Effector CD8-positive, alpha-beta T cell (primary cell): ENCODE results near the gene CMSS1.

Experiments
- DNase-seq: peaks from one replicate; lab custom pipeline; 2025; lab: John Stamatoyannopoulos, UW

CMSS1 gene

GRCh38 chr3:99990179-99990578 lies 172.5 kb downstream of the CMSS1 start:
- DNase-seq, result no peak

DNA sequence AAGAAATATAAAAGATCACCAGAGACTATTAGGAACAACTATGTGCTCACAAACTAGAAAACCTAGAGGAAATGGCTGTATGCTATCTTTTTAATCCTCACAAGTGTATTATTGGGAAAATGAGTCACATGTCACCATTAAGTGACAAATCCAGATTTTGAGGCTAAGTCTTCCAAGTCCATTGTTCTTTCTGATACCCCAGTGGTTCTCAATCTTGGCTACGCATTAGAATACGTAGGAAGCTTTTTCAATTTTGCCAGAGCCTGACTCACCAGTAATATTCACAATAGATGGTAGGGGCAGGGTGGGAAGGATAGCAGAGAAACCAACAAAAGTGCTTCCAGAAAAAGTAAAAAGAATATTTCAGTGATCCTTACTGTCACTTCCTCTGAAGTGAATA lies 179.6 kb downstream of the CMSS1 start:
- no peak for DNase-seq

- no peak for DNase-seq
Measured at GRCh38 chr3:99999536-99999935, 181.9 kb downstream of the CMSS1 start.

- DNase-seq, result no peak
Measured at GRCh38 chr3:100001083-100001482, 183.4 kb downstream of the CMSS1 start.

DNA sequence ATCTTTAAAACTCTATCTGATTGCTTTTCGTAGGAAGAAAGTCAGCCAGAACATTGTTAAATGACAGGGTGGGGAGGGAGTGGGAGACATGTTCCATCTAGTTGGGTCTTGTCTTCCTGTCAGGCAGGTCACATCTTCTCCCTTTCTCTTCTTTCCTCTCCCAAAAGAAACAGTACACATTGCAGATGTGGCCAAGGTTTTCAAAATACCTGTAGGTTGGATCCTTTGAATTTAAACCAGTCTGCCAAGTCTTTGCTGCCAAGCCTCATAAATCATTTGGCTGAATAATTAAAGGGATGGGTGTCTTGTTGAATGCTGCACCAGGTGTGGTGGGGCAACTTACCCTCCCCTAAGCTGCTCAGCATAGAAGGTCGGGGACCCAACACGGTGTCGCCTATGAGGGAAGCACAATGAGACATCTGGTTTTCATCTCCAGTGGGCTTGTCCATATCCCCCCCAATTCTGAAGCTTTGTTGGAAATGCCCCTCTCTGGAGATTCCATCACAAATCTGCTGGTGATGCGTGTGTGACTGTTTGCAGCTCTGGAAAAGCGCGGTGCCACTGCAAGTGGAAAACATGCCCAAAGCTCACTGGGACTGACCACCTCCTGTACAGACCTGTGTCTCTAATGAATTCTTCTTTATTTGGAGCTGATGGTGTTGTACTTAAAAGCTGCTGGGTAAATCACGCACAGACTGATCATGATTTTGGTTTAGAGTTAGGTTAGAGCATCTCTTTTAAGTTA lies 184.0 kb downstream of the CMSS1 start:
- no peak for DNase-seq

- no peak for DNase-seq
Measured at GRCh38 chr3:100002599-100003350, 185.1 kb downstream of the CMSS1 start.

DNA sequence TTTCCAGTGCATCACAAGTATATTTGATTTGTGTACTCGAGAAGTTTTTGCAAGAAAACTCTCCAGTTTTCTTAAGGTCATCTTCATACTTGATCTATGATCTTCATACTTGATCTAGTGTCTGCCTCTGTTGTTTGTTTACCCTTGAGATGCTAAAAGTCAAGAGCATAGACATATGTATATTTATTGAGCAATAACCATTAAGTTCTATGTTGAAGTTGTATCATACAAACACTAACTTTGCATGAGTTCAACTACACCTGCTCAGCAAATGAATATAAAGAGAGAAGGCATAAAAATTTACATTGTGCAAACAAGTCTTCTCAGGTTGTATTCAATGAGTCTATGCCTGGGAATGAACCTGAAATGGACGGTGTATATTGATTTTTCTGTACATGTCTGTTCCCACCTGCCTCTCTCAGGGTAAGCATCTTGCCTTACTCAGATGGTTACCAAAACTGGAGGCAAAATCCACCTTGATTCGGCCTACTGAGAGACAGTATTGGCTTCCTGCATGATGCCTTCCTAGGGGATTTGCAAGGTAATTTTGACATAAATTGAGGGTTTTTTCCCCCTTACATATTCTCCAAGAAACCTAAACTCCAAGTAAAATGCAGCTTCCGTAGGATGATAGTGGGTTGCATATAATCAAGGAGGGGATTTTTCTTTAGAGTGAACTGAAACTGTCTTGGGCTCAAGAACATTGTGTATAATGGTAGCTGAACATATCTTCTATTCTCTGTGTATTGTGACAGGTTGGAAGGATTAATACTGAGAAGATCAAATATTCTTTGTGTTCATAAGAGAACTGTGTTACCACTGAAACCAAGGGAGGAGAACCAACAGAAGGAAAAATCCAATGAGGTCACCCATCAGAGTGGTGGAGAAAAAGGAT lies 186.2 kb downstream of the CMSS1 start:
- no peak for DNase-seq

DNA sequence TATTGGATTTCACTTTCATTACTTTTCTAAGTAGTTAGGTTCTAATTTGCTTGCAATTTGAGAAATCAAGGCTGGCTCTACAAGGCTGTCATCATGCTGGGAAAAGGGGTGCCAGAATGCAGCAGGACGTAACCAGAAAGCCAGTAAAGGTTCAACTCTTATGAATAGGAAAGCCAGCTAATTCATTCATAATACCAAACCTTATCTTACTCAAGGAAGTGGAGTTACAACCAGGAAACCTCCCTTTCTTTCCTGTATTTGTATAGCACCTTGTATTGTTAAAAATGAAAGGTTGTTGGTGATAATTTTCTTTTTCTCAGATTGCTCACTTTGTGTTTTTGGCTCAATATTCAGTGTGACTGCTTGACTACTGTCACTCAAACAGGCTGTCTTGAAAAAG lies 187.3 kb downstream of the CMSS1 start:
- no peak for DNase-seq

DNA sequence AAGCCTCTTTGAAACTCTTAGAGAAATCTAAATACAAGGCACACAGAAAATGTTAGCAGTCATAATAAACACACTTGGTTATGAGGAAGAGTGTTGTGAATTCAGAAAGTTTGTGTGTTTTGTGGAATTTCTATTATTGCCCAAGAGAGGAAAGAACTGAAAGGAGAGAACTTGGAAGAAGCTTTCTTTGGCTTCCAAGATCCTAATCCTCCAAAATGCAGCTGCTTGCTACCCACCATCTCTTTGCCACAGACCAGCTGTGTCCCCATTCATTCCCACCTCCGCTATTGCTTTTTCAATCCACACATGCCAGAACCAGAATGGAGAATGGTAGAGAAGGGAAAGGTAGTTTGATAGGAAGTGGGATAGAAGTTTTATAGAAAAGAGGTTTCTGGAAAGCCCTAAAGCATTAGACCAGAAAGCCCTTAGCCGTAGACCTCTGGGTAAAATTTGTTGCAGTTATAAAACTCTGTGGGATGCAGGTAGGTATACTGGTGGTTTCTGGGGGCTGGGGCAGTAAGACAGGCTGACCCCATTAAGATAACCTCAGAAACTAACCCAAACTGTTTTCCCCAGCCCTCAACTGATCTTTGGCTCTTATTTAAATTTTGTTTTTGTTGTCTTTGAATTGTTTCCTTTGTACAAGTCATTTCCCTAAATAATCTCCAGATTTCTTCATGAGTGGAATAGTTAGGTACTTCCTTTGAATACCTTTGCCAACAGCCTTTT lies 188.2 kb downstream of the CMSS1 start:
- DNase-seq, result no peak

DNA sequence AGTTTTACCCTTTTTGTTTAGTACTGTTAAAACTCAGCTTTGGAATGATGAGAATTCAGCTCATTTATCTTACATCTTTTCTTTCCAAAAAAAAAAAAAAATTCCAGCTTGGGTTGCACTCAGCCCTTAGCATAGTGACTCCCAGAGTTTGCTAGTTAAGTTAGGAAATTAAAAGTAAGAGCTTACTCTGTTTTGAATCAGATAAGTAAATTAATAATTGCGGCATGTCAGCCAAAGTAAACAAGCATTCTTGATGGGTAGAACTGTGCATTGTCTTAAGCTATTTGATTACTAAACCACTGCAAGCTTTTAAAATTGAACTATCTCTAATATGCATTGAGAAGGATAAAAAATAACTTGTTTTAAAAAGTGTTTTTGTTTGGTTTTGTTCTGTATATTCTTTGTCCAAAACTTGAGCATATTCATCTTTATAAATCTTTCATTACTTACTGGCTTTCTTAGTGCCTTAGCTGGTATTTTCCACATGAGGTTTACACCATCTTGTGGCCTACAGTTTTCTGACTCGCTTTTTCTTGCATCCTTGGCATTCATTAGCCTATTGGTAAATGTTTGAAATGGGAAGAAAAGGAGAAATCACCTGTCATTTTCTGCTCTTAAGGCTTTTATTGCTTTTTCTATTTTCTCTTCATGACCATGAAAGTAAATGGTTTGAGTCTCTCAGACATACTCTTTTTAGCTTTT lies 189.1 kb downstream of the CMSS1 start:
- DNase-seq, result no peak

GRCh38 chr3:100007313-100007712 lies 189.7 kb downstream of the CMSS1 start:
- DNase-seq, result no peak

DNA sequence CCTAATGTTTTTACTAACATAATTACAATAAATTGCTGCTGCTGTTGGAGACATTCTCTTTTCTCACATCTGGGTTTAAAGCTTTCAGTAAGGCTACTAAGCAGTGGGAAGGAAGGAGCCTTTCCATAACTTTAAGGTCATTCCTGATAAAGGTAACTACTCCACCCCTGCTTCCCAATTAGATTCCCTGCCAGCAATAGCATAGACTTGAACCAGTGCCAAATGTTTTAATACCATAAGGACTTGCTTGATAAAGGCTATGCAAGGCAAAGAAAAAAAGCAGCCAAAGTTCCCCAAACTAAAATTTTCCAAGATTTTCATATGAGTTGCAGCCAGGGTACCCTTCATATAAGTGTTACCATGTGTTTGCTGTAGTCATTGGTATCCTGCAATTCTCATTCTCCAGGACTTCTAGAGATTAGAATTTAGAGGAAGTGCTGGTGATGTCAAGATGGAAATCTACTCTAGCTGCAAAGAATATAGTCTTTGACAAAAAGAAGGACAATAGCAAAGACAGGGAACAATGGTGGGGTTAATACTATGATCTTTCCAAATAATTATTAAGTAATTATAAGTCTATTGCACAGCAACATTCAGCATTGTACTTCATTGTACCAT lies 190.5 kb downstream of the CMSS1 start:
- no peak for DNase-seq

- DNase-seq, result no peak
Measured at GRCh38 chr3:100009276-100010086, 191.8 kb downstream of the CMSS1 start.

DNA sequence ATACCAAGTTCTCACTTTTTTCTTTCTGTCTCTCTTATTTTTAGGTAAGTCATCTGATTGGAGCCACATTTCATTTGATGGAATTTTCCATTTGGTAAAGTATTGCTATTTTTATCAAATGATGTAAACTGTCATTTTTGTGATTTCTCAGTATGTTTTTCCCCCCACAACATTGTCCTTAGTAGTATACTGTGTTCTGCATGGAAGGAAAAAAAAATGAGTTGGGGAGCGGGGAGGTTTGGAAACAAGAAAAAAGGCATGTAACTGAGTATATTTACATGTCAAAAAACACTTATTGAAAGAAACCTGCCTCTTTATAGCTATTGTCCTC lies 192.4 kb downstream of the CMSS1 start:
- no peak for DNase-seq

GRCh38 chr3:100018806-100019205 lies 201.1 kb downstream of the CMSS1 start:
- DNase-seq, result no peak

- no peak for DNase-seq
Measured at GRCh38 chr3:100019719-100020118, 202.1 kb downstream of the CMSS1 start.

DNA sequence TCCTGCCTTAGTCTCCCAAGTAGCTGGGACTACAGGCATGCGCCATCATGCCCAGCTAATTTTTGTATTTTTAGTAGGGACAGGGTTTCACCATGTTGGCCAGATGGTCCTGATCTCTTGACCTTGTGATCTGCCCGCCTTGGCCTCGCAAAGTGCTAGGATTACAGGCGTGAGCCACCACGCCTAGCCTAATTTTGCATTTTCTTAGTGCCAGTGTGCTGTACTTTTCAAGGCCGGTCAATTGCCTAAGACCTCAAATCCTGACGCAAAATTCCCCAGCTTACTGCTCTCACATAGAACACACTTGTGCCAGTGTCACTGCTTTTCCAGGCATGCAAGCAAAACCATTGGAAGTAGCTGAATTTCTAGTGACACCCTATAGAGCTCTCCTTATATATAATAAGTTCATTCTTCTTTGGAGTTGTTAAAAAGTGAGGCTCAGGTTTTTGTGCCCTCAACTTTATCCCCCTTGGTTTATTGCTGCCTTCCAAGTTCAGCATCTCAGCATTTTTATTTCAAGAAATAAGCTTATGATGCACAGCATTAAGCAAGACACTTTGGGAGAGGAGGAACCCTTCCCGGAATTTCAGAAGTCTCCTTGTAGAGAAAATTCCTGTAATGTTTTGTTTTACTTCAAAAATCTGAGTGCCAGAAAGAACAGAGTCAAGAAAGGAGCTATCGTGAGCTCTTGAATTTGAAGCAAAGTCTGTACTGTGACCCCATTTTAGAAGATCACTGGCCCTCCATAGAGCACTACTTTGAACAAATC lies 203.4 kb downstream of the CMSS1 start:
- DNase-seq, result no peak

GRCh38 chr3:100022506-100022905 lies 204.8 kb downstream of the CMSS1 start:
- no peak for DNase-seq

DNA sequence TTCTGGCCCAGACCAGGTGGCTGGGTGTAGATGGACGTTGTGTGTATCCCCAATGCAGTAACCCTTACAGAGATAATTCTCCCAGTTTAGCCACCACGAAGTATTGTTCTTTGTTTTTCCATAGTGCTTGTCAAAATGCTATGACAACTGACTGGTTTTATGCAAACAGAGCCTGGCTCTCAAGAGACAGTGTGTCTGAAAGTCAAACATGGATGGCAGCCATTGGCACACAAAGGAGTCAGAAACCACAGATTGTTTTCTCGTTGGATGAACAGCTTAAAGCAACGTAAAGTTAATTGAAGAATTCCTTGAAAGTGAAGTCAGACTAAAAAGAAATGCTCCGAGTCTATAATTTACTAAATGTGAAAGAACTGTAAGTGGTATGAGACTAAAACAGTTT lies 205.5 kb downstream of the CMSS1 start:
- no peak for DNase-seq
